HUDEP-2 (cell line): ENCODE measurements around the gene ADORA1.

Experiments
- DNase-seq, 76 experiments: peaks; one replicate each; lab custom pipeline; 2025; ENCODE audit not compliant: unreplicated experiment in 76 of 76; lab: John Stamatoyannopoulos, UW

ADORA1 gene

DNA sequence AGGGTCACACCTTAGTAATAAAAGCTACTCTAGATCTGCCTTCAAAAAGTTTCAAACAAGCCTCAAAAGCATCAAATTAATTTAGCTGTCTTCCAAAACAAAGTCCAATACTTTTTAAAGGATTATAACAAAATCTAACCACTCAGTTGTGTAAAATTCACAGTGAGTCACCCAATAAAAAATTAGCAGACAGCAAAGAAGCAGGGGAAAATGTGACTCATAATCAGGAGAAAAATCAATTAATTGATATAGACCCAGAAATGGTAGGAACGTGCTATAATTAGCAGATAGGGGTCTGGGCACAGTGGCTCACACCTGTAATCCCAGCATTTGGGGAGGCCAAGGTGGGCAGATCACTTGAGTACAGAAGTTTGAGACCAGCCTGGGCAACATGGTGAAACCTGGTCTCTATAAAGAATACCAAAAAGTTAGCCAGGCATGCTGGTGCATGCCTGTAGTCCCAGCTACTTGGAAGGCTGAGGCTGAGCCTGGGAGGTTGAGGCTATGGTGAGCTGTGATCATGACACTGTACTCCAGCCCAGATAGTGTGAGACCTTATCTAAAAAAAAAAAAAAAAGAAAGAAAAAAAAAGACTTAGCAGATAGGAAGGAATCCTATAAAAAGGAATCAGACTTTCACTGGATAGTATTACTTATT is 33.6 kb upstream of the ADORA1 start:
- DNase-seq, result no peak

DNA sequence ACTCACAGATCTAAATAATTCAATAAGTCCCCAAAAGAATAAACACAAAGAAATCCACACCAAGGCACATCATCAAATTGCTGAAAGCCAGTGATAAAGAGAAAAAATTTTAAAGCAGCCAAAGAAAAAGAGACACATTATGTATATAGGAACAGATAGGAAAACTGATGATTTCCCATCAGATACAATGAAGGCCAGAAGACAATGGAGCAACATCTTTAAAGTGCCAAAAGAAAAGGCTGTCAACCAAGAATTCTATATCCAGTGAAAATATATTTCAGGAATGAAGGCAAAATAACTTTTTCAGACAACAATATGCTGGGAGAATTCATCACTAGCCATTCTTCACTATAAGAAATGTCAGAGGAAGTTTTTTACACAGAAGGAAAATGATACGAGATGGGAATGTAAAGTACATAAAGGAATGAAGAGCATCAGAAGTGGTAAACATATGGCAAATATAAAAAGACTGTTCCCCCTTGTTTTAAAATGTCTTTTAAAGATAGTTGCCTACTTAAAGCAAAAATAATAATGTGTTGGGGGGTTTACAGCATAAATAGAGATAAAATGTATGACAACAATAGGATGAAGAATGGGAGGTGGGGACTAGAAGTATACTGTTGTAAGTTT is 32.4 kb upstream of the ADORA1 start:
- DNase-seq, result no peak

DNA sequence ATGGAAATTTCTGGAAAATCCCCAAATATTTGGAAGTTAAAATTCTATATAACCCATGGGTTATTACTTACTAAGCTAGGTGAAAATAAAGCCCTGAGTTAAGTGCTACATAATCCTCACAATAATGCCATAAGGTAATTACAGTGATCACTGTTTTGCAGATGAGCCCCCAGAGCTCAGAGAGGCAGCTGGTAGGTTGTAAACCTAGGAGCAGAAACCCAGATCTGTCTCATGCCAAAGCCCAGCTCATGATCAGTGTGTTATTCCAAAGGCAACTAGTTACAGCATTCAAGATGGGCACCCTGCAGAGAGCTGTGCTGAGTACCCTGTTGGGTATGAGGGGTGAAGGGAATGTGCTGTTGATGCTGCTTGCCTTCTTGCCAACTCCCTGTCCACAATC is 31.0 kb upstream of the ADORA1 start:
- DNase-seq, result no peak

DNA sequence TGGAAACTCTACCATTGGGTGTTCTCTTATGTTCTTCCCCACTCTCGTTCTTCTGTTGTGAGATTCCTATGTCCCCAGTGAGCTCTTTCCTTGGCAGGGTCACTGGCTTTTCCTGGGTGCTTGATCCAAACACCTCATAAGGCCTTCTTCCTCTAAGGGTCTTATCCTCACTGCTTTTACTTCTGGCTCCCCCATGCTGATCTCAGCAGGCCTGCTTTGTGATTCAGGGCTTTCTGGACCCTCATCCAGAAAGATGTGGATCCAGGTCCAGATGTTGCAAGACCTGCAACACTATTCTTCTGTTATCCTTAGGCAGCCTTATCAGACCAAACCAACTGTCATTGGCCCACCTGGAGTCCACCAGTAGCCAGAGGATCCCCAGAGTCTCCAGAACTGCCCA is 30.5 kb upstream of the ADORA1 start:
- DNase-seq, result no peak

DNA sequence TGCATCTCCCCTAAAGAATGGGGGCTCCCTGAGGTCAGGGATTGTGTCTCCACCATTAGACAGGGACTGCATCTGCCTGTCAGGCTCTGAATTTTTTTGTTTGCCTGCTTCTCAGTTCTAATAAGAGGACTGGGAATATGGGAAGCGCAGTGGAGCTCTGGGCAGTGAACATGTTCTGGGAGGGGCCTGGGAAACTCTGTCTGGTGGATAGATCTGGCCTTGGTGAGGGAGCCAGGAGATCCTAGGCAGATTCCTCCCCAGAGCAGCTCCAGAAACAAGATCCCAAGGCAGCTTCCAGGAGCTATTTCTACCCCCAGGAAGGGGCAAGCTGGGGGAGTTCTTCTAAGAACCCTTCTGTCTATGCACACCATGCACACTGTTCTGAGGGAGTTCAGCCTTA is 29.1 kb upstream of the ADORA1 start:
- no peak for DNase-seq

DNA sequence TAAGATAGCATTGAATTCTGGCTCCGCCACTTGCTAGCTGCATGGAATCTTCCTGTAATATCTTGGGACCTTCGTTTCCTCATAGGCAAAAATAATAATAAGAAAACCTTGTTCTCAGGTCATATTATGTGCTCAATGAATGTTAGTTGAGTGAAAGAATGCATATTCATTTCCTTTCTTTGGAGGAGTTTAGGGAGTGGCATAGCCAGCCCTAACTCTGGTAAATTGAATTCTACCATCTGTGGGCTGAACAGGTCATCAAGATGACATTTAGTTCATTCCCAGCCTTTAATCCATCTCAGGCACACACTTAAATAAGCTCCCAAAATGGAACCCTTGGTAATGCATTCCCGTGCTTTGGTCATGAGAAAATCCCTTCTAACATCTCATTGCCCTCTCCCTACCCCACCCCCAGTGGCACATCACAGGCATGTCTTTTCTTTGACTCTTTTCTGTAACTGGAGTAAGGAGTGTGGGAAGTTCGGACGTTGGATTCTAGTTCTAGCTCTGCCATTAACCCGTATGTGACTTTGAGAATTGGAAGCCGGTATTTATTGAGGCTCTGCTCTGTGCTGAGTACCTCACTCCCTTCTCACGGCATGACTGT is 28.5 kb upstream of the ADORA1 start:
- DNase-seq, result no peak

DNA sequence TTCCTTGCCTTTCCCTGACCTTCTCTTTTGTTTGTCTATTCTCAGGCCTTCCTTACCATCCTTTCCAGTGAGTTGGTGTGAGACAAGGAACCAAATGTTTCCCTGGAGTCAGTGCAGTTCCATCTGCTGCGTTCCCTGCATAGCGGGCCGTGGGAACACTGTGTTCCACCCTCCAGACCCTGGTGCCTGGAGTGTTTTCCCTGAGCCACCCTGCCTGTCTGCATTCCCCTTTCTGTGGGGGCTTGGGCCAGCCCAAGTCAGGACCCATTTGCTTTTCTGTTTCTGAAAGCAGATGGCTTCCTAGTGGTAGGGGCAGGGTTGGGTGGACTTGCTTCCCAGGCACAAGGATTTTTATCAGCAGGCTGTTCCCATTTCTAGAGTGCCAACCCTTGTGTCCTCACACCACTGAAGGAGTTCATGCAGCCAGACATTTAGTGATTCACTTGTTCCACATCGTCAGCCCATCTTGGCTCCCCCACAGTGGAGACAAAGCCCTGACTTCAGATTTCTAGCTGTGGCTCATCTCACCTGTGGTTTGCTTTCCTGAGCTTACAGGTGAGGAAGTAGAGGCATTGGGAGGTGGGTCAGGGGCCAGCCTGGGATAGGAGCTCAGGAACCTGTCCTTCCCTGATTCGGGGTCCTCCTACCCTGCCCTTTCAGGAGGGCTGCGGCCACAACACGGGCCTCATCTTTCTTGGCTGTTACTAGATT is 27.6 kb upstream of the ADORA1 start:
- no peak for DNase-seq

DNA sequence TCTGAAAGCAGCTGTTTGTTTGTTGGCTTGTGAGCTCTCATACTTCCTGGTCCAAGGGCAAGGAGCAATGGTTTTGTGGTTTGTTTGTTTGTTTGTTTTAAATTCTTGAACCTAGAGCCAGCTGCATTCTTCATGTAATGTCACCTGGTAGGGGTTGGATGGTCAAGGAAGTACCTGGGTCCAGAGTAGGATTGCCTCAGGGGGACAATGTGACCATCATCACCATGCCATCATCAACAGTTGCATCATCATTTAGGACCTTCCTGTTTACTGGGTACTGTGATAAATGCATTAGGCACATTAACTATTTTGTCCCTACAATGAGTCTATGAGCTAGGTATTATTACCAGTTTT is 27.0 kb upstream of the ADORA1 start:
- no peak for DNase-seq

DNA sequence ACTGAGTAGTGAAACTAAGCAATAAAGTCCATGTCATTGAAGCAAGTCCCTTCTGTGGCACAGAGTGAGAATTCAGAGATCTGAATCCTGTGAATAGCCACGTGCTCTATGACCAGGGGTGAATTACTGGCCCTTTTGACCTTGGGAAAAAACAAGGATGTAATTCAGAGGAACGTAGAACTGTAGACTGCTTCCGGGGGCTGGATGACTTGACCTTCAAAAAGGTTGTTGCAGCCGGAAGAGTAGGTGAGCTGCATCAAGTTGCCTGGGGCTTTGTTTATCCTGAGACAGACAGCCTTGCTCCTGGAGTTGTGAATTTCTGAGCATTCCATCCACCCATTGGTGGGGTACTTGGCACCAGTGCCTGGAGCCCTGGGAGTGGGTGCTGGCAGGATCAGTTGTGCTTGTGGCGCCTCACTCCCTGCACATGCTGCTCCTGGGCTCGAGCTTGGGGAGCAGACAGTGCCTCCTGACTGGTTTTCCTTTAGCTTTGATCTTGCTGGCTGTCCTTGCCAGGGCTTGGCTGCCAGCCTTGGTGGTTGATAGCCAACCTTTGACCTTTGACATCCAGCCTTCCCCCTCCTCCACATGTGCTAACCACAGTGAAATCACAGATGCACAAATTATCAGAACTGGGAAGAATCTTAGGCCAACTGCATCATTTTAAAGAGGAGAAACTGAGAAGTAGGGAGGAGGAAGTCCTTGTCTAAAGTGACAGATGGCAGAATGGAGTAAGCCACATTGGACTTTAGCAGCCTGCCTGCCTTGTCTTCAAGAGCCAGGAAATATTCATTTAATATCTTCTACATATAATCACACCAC is 25.5 kb upstream of the ADORA1 start:
- DNase-seq, result no peak

DNA sequence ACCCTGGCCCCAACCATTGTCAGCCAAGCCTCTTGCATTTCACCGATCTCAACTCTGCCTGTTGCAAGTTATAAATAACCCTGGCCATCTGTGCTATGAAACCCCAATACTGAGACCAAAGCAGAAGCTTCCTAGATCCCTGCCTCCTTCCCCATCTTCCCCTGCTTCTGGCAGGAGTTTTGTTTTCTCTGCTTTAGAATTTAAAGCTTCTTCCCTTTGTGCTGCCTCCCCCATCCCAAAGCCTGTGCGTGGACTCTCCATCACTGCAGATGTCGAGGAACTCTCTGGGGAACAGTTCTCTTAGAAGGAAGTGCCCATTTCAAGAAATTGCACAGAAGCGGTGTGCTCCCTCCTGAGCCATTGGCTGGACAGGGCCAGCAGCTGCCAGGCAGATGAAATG is 24.3 kb upstream of the ADORA1 start:
- no peak for DNase-seq

DNA sequence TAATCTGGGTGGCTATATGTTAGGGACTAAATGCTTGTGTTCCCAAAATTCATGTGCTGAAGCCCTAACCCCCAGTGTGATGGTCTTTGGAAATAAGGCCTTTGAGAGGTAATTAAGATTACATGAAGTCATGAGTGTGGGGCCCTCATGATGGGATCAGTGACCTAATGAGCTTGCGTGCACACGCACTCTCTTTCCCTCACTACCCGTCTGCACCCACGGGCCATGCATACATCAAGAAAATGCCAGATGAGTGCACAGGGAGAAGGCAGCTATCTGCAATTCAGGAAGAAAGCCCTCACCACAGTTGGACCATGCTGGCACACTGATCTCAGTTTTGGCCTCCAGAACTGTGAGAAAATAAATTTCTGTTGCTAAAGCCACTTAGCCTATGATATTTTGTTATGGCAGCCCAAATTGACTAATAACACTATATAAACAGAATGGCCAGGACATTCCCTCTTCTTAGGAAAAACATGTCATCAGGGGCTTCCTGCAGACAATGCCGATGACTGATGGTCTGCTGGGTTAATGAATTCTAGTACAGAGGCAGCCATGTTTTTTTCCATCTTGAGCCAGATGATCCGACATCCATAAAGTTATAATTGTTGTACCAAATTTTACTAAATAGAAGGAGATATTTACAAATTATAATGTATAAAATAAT is 23.6 kb upstream of the ADORA1 start:
- DNase-seq, result no peak

DNA sequence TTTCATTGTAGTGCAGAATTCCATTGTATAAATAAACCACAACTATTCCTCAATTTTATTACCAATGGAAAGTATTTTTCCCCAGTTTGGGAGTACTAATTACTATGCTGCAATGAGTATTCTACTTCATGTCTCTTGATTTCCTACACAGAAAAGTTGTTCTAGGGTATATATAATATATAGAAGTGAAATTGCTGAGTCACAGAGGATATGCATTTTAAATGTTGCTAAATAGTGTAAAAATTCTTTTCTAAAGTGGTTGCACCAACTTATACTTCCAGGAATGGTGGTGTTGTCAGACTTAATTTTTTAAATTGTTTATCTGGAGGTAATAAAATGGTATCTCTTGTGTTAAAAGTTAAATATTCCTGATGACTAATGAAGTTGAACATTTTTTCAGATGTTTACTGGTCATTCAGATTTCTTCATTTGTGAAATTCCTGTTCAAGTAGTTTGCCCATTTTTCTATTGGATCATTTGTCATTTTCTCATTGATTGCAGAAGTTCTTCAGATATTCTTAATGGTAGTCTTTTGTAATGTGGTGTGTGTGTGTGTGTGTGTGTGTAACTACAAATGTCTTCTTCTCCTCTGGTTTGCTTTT is 22.6 kb upstream of the ADORA1 start:
- no peak for DNase-seq

DNA sequence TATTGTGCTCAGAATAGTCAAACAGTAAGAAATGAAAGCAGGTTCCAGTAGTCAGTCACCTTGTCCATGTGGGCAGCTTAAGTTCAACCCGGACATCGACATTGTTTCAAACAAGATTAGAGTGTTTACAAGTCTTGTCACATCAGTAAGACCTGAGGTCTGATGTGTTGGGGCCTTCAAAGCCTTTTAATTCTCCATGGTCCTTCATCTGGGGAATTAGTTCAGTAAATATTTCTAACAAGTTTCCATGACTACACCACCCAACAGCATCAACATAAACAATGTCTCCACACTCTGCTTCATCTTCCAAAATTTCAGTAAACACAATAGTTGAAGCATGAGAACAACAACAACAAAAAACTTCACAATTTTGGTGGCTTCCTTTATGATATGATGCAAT is 15.1 kb upstream of the ADORA1 start:
- DNase-seq, result no peak

DNA sequence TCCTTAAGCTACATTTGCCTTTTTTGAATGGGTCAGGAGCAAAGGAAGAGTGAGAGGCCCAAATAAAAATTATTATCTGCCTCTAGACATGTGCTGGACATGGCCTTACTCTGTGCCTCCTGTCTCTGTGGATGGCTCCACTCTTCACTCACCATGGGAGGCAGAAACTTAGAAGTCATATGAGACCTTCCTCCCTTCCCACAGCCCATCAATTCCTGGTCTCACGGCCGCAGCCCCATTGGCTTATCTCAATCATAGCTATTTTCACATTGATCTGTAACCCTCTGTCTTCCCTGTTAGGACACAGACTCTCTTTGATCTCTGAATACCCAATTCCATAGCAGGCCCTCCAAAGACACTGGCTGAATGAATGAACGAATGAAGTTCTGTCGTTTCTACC is 14.2 kb upstream of the ADORA1 start:
- DNase-seq, result no peak

DNA sequence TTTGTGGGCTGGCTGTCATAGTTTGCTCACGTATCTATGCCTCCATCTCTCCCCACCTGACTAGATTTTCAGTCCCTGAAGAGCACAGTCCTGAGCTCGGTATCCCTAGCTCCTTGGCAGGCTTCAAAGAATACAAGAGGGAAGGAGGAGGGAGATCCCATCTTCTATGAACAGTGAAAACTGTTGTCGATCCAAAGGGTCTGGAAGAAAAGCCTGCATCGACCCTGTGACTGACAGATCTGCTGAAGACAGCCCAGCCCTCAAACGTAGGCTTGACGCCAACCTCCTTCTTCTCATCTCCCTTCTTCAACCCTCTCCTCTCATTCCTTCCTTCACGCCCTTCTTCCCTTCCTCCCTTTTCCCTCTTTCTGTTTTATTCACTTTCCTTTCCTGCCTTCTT is 13.3 kb upstream of the ADORA1 start:
- DNase-seq, result no peak

DNA sequence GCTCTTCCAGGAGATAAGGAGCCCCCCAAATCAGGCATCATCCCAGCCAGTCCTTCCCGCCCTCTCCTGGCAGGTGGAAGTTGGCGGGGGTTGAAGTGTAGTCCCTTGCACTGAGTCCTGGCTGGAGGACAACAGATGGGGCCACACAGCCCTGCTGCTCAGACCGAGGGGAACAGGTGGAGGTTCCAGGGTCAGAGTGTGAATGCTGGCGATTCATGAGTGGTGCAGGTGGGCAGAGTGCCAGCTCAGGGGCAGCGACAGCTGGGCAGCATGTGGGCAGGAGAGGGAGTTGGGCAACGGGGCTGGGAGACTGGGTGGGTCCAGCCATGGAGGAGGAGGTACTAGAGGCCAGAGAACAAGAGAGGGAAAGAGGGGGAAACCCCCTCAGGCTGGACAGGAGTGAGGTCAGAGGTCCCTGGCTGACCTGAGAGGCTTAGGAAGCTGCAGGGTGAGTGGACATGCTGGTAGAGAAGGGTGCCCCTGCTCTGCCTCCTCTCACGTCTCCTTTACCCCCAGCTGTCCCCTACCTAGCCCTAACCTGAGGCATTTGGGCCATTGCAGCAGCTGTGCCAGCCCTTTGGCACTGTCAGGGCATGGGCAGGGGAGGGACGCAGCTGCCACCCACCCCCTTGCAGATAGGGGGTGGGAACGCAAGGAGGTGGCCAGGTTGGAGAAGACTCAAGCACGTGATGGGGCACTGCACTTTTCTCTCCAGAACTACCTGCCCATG is 11.3 kb upstream of the ADORA1 start:
- DNase-seq, result no peak

DNA sequence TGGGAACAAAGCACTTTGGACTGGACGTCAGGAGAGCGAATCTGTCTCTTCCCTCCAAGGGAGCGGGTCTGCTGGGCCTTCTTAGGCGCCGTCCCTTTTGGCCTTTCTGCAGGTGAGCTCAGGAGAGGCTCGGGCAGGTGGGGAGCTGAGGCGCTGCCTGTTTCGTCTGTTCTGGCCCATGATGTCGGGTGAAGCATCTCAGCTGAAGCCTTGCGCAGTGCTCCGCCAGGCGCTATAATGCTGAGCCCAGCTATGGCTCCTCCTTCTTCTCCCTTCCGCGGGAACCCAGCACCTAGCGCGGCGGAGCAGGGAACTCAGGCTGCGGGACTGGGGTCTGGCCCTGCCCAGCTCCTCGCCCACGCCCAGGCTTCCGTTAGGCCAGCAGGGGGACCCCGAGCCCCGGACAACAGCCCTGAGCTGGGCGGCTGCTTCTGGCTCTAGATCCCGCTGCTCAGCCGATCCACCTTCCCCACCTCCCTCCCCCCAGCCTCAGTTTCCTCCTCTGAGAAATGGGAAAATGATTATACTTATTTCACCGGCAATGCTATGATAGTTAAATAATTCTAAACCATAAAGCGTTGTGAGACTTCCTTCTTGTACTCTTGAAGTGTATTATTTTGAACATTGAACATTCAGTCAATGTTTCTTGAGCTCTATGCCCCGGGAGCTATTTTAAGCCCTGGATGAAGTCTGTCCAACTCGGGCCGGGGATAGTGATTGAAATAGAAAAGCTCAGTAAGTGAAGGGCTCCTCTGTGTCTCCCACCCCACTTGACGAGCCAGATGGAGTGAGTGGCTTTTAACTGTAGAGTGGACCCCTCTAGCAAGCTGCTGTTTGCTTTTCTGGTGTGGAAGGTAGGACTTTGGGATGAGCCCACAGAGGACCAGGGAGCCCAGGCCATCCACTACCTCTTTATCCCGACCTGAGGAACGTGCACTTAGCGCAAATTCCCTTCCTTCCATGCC is 9.6 kb upstream of the ADORA1 start:
- peak in 43 of 76 experiments; percentile 2 to 57 (median 23) for DNase-seq
